Transverse colon (tissue), 4 donors: ENCODE results near the gene GNG12.

Experiments
- EP300 ChIP-seq: sonication (generic); formaldehyde crosslinking; IDR thresholded peaks from one replicate; pipeline ENCODE4 v1.6.1; 2017; ENCODE audit warnings: antibody characterized with exemption, low read depth
- POLR2A ChIP-seq: fragments of 450-650 bp; IDR thresholded peaks from one replicate; pipeline ENCODE4 v1.6.1; 2016; ENCODE audit warnings: antibody characterized with exemption, mild to moderate bottlenecking, moderate library complexity
- POLR2AphosphoS5 ChIP-seq, 3 donors: sonication (generic); formaldehyde crosslinking; IDR thresholded peaks; one replicate each; pipeline ENCODE4 v1.6.1; 2016; ENCODE audit warnings: antibody characterized with exemption in 3 of 3
- TF ChIP-seq, protein P1 (sequence below), 5 experiments: fragments of 200-600 bp in 3 of 5; fragments of 450-650 bp in 2 of 5; sonication (generic) in 3 of 5; IDR thresholded peaks; 1 replicate in 2 of 5; 2 replicates in 3 of 5; pipeline ENCODE4 v1.5.1; 2016 to 2017; ENCODE audit warnings: antibody characterized with exemption in 5 of 5, inconsistent platforms in 3 of 5, mild to moderate bottlenecking in 2 of 5, moderate library complexity in 1 of 5

DNA sequence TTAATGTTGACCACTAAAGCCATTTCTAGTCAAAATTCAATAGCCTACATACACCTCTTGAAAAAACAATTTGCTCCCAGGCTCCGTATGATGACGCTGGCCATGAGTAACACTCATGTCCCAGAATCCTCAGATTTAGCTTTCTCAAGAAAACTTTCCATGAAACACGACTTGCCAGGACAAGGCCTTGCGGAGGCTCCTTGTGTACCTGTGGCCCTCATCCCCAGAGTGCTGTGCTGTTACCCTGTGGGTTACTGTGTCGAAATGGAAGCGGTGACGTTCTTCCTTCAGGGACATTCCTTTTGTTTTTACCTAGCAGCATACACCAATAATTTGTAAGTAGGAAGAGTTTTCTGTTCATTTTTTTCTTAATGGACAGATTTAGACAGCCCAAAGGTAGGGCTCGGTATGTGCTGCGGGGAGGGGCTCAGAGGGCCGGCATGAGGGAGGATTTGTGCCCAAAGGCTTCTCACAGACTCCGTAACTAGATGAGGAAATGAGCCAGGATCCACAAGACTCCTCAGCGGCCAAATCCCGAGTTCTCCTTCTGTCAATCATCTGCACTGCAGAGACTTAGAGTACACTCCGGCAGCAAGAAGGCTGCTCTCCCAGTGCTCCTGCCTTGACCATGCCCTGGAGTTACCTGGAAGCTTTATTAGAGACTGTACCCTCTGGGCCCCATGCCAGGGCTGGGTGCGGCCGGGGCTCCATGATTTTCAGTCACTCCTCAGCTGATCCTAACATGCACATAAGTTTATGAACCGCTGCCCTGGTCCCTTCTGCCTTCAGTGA is 17.8 kb downstream of the GNG12 start:
- TF ChIP-seq POLR2A: peak; percentile 42
- TF ChIP-seq POLR2AphosphoS5 (IDR thresholded peaks at IDR 0.05): peak in 2 of 3 donors; percentile 55 to 71
- TF ChIP-seq, protein P1, sequence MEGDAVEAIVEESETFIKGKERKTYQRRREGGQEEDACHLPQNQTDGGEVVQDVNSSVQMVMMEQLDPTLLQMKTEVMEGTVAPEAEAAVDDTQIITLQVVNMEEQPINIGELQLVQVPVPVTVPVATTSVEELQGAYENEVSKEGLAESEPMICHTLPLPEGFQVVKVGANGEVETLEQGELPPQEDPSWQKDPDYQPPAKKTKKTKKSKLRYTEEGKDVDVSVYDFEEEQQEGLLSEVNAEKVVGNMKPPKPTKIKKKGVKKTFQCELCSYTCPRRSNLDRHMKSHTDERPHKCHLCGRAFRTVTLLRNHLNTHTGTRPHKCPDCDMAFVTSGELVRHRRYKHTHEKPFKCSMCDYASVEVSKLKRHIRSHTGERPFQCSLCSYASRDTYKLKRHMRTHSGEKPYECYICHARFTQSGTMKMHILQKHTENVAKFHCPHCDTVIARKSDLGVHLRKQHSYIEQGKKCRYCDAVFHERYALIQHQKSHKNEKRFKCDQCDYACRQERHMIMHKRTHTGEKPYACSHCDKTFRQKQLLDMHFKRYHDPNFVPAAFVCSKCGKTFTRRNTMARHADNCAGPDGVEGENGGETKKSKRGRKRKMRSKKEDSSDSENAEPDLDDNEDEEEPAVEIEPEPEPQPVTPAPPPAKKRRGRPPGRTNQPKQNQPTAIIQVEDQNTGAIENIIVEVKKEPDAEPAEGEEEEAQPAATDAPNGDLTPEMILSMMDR (IDR thresholded peaks at IDR 0.05): no peak
- no peak for TF ChIP-seq EP300
